GM19035 (cell line): ENCODE measurements around the gene KRTAP4-3.
"Not testable (repeated sequence)": the region's sequence is repeated elsewhere in the genome, so short reads cannot be mapped to it uniquely, and the experiment has no call there.

Experiments used
- ATAC-seq: cut with Tn5 transposase; IDR thresholded peaks from one replicate; pipeline ENCODE4 v1.9.1; 2021; ENCODE audit not compliant: unreplicated experiment

KRTAP4-3 gene

DNA sequence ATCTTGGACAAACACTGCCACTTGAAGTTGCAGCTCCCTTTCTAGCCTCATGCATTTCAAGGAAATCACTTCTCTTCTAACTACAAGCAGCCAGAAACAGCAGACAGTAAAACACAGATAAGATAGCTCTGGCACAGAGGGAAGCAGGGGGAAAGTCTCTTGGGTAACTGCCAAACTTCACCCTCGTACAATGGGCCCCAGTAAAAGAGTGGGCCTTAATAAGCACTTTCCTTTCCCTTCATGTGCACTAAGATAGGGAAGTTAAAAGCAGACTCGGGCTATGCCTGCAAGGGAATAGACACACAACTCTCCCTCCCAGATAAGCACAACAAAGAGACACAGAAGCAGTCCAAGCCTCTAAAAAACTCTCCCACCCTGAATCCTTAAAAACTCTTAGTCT lies 14.2 kb downstream of the KRTAP4-3 start:
- no peak for ATAC-seq

DNA sequence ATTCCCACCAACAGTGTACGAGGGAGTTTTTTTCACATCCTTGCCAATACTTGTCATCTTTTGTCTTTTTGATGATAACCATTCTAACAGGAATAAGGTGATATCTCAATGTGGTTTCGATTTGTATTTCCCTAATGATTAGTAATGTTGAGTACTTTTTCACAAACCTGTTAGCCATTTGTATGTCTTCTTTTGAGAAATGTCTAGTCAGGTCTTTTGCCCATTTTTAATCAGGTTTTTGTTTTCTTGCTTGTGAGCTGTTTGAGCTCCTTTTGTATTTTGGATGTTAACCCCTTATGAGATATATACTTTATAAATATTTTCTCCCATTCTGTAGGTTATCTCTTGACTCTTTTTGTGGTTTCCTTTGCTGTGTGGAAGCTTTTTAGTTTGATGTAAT lies 16.5 kb downstream of the KRTAP4-3 start:
- ATAC-seq: no peak

DNA sequence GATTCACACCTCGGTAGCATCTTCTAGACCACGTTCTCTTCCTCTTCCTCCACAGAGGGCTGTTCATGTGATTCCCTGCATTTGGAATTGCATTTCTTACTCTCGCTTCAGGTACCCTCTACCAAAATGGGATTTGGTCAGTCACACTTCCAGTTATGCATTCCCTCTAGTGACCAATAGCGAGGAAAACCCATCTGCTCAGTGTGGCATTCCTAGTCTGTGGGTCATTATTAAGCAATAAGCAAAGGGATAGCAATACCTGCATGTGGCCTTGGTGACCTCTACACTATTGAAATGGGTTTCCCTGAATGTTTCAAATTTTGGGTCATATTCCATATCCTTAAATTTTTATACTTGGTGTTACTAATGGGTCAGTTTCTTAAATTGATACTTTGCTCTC lies 18.0 kb downstream of the KRTAP4-3 start:
- no peak for ATAC-seq

DNA sequence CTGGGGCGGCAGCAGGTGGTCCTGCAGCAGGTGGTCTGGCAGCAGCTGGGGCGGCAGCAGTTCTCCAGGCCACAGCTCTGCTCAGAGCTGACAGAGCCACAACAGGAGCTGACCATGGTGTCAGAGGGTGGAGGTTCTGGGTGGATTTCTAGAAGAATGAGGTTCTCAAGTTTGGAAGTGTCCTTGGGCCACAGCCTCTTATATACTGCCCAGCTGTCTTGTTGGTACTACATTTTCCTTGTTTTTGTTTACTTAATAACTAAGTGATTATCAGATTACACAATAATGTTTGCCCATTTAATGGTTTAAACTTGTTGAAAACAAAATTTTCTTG lies 18.4 kb downstream of the KRTAP4-3 start, which contains the start of gene KRTAP4-5:
Gene KRTAP4-5, minus strand, starts transcription at position 174 of the 334 bp plus-strand sequence. Its CDS starts 58 bp downstream, at position 116.
- ATAC-seq: no peak

DNA sequence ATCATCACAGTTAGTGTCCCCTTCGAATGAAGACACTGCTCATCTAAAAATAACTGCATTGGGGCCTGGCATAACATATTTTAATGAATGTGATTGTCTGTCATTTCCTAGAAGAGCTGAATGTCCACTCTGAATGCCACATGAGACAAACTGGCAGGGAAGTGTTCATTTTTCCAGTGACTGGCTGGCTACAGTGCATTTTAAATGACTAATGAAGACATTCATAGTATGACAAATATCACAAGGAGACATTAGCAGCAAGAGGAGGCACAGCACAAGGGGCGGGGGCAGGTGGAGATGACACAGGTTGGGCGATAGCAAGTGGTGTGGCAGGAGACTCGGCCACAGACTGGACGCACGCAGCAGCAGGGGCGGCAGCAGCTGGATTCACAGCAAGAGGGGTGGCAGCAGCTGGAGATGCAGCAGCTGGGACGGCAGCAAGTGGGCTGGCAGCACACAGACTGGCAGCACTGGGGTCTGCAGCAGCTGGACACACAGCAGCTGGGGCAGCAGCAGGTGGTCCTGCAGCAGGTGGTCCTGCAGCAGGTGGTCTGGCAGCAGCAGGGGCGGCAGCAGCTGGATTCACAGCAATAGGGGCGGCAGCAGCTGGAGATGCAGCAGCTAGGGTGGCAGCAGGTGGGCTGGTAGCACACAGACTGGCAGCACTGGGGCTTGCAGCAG lies 18.9 kb downstream of the KRTAP4-3 start:
- ATAC-seq: not testable (repeated sequence)

DNA sequence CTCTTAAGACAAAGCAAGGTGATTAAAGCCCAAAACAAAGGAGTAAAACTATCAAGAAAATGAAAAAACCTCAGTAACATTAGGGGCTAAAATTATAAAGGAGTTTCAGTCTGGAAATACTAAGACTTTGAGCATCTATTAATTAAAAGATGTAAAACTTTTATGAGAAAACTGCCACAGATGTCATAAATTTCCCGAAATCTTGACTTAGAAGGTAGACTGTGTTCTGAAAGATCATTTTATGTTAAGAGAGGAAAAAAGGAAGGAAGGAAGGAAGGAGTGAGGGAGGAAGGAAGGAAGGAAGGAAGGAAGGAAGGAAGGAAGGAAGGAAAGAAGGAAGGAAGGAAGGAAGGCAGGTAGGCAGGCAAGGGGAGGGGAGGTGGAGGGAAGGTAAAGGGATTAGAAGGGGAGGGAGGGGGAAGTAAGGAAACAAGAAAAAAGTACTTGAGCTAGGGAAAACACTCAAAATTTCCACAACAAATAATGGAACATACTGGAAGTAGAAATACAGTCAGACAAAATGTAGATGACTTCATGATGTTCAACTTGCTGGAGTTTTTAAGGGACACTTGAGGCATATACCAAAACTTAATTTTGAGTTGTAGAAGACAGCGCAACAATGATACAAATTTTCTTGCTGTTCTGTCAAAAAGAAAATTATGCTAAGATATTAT lies 20.4 kb downstream of the KRTAP4-3 start:
- no peak for ATAC-seq

DNA sequence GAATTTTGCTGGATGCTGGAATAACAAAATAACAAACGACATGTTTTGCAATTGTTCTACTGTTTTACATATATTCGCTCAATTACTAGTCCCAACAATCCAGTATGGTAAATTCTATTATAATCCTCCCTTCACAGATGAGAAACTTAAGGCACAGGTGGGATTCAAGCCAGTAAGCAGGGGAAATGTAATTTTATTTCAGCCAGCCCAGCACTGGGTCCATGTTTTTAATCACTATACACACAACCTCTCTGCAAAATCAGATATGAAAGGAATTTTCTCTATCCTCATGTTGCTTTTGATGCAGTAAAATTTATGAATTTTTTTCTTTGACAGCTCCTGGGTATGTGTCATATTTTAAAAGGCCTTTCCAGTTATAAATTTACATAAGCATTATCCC lies 22.8 kb downstream of the KRTAP4-3 start:
- ATAC-seq: no peak

DNA sequence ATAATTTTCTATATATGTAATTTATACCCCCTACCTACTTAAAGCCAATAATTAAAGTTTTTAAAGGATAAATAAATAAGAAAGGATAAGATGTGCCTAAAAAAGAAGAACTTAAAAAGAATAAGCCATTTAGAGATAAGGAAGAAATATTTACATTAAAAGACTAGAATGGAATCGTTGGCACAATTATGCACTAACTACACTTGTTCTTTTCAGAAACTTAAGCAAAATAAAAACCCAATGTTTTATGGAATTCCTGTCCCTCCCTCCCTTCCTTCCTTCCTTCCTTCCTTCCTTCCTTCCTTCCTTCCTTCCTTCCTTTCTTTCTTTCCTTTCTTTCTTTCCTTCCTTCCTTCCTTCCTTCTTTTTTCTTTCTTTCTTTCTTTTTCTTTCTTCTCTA lies 23.2 kb downstream of the KRTAP4-3 start:
- no peak for ATAC-seq

DNA sequence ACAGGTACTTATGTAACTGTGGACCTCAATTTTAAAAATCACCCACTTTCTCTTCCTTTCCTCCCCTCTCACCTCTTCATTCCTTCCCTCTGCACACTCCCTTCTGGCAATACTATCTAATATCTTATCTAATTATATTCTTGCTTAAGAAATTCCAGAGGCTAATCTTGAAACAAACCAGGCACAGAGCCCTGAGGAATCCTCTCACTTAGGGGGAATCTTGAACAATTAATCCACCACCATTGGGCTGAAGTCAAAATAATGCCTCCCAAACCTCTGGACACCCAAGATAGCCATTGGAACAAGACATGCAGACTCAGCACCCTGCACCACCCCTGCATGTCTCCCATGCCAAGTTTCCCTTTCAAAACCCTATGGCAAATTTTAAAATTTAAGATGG lies 26.7 kb downstream of the KRTAP4-3 start:
- ATAC-seq: no peak

DNA sequence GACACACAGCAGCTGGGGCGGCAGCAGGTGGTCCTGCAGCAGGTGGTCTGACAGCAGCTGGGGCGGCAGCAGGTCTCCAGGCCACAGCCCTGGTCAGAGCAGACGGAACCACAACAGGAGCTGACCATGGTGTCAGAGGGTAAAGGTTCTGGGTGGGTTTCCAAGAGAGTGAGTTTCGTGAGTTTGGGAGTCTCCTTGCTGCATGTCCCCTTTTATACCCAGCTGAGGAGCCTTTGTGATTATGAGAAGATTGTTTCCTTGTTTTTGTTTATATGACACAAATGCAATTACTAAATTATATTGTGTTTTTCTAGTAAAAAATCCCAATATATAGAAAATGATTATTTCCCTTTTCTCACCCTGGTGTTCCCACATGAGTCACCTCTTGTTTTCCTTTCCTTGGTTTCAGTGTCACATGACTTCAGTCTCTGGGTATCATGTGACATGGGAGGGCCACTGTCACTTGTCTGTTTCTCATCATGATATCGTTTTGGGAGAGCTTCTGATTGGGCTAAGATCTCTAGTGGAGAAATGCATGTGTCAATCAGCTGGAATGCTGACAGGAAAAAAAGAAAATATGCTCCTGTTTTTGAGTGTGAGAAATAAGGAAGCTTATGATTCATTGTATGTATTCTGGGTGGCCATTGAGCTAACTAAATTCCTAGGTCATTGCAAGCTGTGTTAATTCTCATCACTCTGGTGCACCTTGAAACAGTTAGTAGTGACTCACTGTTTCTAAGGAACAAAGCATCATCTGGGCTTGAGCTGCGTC lies 27.5 kb downstream of the KRTAP4-3 start, which contains the start of gene KRTAP4-6:
Gene KRTAP4-6, minus strand, starts transcription at position 185 of the 772 bp plus-strand sequence. Its CDS starts 57 bp downstream, at position 128.
- no peak for ATAC-seq

DNA sequence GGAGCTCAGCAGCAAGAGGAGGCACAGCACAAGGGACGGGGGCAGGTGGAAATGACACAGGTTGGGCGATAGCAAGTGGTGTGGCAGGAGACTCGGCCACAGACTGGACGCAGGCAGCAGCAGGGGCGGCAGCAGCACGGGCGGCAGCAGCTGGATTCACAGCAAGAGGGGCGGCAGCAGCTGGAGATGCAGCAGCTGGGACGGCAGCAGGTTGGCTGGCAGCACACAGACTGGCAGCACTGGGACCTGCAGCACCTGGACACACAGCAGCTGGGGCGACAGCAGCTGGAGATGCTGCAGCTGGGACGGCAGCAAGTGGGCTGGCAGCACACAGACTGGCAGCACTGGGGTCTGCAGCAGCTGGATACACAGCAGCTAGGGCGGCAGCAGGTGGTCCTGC lies 28.2 kb downstream of the KRTAP4-3 start:
- ATAC-seq: not testable (repeated sequence)

DNA sequence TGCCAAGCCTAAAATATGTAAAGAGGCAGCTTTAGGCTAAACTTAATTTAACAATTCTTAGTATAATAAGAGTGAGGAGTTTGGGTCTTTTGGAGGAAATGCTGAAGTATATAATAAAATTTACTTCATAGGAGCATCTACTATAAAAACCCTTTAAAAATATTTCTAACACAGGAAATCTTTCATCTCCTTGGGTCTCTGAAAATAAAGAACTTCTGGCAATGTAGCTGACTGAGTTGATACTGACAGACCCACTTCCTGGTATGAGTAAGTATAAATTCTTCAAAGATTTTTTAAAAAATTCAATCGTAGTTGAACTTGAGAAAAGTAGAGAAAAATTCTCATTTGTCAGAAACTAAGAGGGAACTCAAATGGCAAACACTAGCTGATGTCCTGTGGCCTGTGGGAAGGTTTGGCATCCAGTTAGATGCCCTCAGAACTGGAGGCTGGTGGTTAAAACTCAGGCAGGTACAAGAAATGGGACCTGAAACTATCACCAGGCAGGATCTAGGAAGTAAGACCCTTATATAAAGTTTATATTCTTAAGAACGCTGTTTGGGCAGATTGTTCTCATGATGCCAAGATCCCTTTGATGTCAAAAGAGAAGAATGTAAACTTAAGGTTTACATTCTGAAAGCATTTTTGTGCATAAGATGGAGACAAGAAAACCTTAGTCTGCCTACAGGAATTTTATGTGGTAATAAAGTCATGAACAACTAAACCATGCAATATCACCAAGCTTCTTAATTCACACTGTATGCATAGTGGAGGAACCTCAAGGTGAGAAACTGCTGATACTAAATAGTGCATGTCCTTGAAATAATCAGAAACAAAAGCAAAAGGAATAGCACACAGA lies 33.9 kb downstream of the KRTAP4-3 start:
- no peak for ATAC-seq

DNA sequence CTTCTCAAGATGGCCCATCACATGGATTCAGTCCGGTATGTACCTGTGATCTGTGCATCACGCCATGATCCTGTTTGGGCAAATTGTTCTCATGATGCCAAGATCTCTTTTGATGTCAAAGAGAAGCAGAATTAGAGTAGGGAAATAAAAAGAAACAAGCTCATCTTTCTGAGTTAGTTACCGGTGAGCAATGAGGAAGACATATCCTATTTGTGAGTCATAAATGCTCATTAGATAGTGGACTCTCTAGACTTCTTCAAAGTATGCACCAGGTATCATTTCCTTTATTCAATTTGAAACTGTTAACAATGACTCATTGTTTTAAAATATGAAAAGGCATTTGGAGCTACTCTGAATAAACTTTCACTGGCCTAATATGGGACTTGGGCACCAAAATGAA lies 36.0 kb downstream of the KRTAP4-3 start:
- no peak for ATAC-seq

DNA sequence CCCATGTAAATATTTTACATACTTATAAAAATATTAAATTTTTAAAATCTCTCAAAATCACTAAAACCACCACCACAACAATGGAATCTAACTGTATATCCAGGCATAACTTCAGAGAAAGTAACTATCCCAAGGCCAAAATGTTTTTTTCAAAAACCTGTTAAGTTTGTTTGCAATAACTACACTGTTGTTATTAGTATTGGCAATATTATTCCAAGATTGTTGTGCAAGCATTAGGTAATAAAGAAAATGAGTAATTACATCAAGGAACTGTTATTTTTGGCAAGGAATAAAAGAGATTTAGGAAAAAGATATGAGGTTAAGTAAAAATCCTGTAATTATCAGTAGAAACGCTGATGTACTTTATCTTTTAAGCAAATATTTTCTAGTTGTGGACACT lies 40.6 kb downstream of the KRTAP4-3 start:
- no peak for ATAC-seq

DNA sequence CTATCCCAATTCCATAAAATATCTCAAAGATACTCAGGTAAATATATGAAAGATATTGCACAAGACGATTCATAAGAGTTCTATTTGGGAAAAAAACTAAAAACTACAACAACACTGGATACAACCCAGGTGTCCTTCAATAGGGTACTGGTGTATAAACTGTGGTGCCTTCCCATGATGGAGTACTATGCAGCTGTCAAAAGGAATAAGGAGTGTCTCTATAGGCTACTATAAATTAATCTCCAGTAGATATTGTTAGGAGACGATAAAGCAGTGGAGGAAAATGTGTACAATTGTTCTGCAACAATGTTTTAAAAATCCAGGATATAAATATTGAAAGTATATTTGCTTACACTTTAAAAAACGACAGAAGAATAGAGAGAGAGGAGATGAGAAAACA lies 41.6 kb downstream of the KRTAP4-3 start:
- no peak for ATAC-seq

DNA sequence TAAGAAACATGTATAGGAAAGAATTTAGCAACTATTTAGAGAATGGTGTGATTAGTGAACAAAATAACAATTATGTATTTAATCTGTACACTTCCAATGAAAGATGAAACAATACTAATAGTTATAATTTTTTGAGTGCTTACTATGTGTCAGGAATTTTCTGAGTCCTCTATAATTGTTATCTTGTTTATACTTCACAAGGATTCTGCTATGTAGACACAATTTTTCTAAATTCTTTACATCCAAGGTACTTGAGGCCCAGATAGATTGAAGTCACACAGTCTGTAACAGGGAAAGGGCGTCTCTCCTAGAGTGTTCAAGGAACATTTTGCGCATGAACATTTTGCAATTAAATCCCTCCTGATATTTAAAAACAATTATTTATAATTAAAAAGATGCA lies 43.0 kb downstream of the KRTAP4-3 start:
- no peak for ATAC-seq

DNA sequence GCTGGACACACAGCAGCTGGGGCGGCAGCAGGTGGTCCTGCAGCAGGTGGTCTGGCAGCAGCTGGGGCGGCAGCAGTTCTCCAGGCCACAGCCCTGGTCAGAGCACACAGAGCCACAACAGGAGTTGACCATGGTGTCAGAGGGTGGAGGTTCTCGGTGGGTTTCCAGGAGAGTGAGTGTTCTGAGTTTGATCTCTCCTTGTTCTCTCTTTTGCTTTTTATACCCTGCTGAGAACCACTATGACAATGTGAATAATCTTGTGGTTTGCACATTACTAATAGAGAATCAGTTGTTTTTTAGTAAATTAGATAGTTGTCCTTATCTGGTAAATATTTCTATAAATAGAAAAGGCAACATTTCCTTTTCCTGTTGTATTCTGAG lies 44.0 kb downstream of the KRTAP4-3 start, which contains the start of gene KRTAP4-12:
Gene KRTAP4-12, minus strand, starts transcription at position 192 of the 381 bp plus-strand sequence. Its CDS starts 60 bp downstream, at position 132.
- ATAC-seq: not testable (repeated sequence)

DNA sequence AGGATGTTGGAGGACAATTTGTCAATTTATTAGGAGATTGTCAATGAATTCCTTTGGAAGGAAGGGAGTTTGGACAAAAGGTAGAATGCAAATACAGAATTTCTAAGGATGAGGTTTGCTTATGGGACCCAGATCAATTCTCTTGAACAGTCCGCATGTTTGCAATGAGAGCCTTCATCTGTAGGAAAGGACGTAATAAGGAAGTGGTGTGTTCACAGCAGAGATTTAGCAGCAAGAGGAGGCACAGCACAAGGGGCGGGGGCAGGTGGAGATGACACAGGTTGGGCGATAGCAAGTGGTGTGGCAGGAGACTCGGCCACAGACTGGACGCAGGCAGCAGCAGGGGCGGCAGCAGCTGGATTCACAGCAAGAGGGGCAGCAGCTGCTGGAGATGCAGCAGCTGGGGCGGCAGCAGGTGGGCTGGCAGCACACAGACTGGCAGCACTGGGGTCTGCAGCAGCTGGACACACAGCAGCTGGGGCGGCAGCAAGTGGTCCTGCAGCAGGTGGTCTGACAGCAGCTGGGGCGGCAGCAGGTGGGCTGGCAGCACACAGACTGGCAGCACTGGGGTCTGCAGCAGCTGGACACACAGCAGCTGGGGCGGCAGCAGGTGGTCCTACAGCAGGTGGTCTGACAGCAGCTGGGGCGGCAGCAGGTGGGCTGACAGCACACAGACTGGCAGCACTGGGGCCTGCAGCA lies 44.6 kb downstream of the KRTAP4-3 start:
- not testable (repeated sequence) for ATAC-seq

DNA sequence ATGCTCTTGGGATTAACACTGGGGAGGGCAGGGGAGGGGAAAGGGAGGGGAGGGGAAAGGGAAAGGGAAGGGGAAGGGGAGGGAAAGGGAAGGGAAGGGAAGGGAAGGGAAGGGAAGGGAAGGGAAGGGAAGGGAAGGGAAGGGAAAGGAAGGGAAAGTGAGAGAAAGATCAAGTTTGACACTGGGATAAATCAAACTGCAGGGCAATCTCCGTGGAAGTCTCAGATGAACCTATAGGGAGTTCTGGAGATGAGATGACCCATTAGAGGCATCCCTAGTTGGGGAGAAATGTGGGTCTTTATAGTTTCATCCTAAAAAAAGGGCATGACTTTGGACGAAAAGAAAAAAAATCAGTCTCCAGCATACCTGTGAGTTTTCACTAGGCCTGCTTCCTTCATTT lies 46.3 kb downstream of the KRTAP4-3 start:
- ATAC-seq: no peak
